Measurements from ENCODE around the gene MMP17.
A peak's percentile ranks its signal among the peaks of the same experiment; 100 is the strongest.

MMP17 gene

GRCh38 chr12:131895640-131896079, 67.5 kb downstream of the MMP17 start:
- DNase-seq = no peak

GRCh38 chr12:131896080-131896810, 68.1 kb downstream of the MMP17 start:
- DNase-seq = peak; percentile 74 to 91 (median 81)

GRCh38 chr12:131896811-131897270, 68.6 kb downstream of the MMP17 start:
- DNase-seq = peak in 1 of 4 experiments; percentile 21

- DNase-seq = no peak
Observed at GRCh38 chr12:131897276-131897675, 69.1 kb downstream of the MMP17 start.

- no peak for DNase-seq
Observed at GRCh38 chr12:131897875-131898274, 69.7 kb downstream of the MMP17 start.

GRCh38 chr12:131900397-131900796, 72.2 kb downstream of the MMP17 start:
- DNase-seq = no peak

Data from suppressor macrophage (primary cell).